HUES64 (cell line): ENCODE data around the gene CDK5RAP2.

ENCODE experiments used
- H3K27ac ChIP-seq: 2 replicates; pipeline ENCODE4 v1.7.0; 2013; ENCODE audit warnings: low read depth, low read length, inconsistent platforms
- H3K27me3 ChIP-seq: 2 replicates; pipeline ENCODE4 v1.6.1; 2013; ENCODE audit warnings: mild to moderate bottlenecking, low read length; ENCODE audit not compliant: insufficient read depth
- H3K36me3 ChIP-seq: 2 replicates; pipeline ENCODE4 v1.6.1; 2013; ENCODE audit warnings: mild to moderate bottlenecking, low read length; ENCODE audit not compliant: insufficient read depth
- H3K4me1 ChIP-seq: 2 replicates; pipeline ENCODE4 v1.6.1; 2013; ENCODE audit warnings: mild to moderate bottlenecking, low read length, moderate library complexity; ENCODE audit not compliant: insufficient read depth
- H3K4me3 ChIP-seq: 2 replicates; pipeline ENCODE4 v1.5.1; 2013; ENCODE audit warnings: mild to moderate bottlenecking, low read length, moderate library complexity
- H3K9ac ChIP-seq: 2 replicates; pipeline ENCODE4 v1.6.1; 2013; ENCODE audit warnings: mild to moderate bottlenecking, low read depth, low read length
- H3K9me3 ChIP-seq: 2 replicates; pipeline ENCODE4 v1.6.1; 2013; ENCODE audit warnings: low read depth, low read length; ENCODE audit not compliant: insufficient read depth
- WGBS: fragments of 150-250, 120-280 bp; methylation state at CpG from one replicate; pipeline ENCODE4 v1.1.7; 2013; ENCODE audit warnings: missing lambda C conversion rate; 5-methylcytosine and 5-hydroxymethylcytosine counted together

CDK5RAP2 gene

GRCh38 chr9:120442308-120442995, 137.5 kb downstream of the CDK5RAP2 start:
- H3K9ac ChIP-seq: no peak overlapping the region
- 95% methylated on average over 5 of the region's 6 CpGs for WGBS

DNA sequence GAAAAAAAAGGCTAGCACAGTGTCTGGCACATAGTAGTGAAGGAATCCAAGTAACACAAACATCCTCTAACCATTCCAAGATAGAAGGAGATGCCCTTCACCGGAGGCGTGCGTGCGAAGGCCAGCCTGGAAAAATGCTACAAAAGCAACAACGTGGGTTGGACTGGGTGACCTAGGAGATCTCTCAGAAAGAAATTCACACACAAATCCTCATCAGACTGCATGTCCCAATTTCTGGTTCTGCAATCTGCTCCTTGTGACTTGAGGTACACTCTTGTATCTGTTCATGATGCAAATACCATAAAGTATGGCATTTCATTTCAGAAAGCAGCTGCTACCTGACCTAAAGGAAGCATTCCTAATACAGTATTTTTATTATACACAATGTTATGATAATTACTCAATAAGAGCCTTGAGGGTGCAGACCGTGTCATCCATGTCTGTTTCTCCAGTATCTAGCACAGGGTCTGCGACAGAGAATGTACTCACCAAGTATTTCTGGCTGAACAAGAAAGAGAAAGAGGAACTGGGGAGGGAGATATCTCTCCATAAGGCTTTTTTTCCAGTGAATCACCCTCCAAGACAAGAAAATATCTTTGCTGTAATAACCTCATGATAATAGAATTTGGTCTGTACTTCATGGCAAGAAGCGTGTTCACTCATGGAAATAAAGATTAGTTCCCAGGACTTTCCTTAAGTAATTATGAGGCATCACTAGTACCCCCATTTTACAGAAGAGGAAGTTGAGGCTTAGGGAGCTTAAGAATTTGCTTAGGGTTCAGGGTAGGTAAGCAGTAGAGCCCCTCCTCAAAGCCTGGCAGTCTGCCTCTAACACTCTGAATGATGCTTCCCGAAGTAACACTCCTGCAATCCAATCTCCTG, 138.3 kb downstream of the CDK5RAP2 start:
- no peak overlapping the region for H3K27ac ChIP-seq

More at GRCh38 chr9:120442308-120442995, 137.5 kb downstream of the CDK5RAP2 start:
- H3K9me3 ChIP-seq: no peaks in the 10 kb centered on the region
- H3K27me3 ChIP-seq: no peaks in the 10 kb centered on the region
- H3K36me3 ChIP-seq: peaks cover 80% of the 10 kb centered on the region
- no peak overlapping the region for H3K4me3 ChIP-seq
- H3K27ac ChIP-seq: no peak overlapping the region
- H3K4me1 ChIP-seq: no peaks in the 10 kb centered on the region

DNA sequence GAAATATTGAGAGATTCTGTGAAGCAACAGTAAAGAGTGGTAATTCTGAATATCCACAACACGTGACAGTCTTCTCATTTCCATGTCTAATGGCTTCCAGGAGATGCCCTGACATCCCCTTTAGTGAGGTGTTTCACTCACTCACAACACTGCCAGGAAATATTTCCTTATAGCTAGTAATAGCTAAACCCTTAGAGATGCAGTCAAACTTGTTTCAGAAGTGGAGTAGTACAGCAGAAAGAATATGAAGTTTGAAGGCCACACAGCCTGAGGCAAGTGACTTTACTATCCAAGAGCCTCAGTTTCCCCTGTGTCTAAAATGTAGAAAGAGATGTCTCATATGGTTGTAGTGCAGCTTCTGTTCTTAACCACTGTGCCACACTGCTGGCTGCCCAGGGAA, 139.2 kb downstream of the CDK5RAP2 start:
- Histone ChIP-seq H3K36me3 (peaks cover 82% of the 10 kb centered on the region), H3K9me3 (no peaks in the 10 kb centered on the region), H3K4me3 (no peak overlapping the region), H3K9ac (no peak overlapping the region), H3K27ac (no peak overlapping the region), H3K4me1 (no peaks in the 10 kb centered on the region), H3K27me3 (no peaks in the 10 kb centered on the region)
- WGBS: 100% methylated on average over 1 of the region's 1 CpG

More for the DNA sequence above, 138.3 kb downstream of the CDK5RAP2 start:
- Histone ChIP-seq H3K36me3 (peaks cover 80% of the 10 kb centered on the region), H3K4me1 (no peaks in the 10 kb centered on the region), H3K9ac (no peak overlapping the region), H3K4me3 (no peak overlapping the region), H3K27me3 (no peaks in the 10 kb centered on the region), H3K9me3 (no peaks in the 10 kb centered on the region)
- 97% methylated on average over 9 of the region's 9 CpGs for WGBS

DNA sequence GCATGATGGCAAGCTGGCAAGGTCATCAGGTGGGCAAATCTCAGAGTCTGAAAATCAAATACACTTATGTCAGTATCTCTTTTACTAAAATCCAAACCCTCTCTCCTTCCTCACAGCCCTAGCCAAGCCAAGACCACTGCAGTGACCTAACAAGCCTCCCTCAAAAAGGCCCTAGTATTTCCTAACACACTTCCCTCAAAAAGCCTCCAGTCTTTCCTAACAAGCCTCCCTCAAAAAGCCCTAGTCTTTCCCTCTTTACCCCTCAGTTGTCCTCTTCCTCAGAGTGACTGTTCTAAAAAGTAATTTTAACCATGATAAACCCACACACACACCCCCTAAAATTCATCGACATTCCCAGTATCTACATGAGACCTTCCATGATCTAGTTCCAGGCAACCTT, 140.0 kb downstream of the CDK5RAP2 start:
- no peaks in the 10 kb centered on the region for H3K9me3 ChIP-seq
- H3K9ac ChIP-seq: no peak overlapping the region
- no peak overlapping the region for H3K27ac ChIP-seq
- WGBS: 96% methylated on average over 1 of the region's 1 CpG
- H3K4me1 ChIP-seq: no peaks in the 10 kb centered on the region
- H3K4me3 ChIP-seq: no peak overlapping the region
- H3K36me3 ChIP-seq: peaks cover 83% of the 10 kb centered on the region
- no peaks in the 10 kb centered on the region for H3K27me3 ChIP-seq

DNA sequence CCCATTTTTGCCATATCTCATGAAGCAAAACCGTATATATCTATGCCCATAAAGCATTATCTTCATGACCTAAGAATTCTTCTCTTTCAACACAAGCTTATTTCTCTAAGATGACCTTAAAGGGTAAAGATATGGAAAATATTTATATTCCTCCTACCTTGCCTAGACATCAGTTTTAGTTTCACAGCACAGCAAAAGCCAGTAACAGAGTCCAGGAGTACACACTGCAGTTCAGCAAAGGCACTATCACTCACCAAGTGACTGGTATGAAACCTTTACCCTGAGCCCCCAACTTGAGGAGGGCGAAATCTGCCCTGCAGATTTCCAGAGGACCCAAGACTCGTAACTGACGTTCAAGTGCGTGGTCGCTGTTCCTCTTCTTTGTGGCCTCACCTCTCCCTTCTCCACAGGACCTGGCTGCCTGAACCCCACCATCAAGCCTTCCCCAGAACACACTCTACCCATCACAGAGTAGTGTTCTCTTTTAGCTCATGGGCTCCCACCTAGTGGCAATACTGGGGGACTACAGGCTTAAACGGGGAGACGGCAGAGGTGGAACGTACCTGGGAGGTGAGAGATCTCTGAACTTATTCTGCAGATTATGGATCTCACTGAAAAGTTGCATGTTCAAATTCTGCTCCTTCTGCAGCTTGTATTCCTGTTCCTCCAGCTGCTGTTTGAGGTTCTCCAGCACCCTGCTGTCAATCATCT, 141.0 kb downstream of the CDK5RAP2 start:
- WGBS: 89% methylated on average over 9 of the region's 9 CpGs
- Histone ChIP-seq H3K4me1 (no peaks in the 10 kb centered on the region), H3K27ac (no peak overlapping the region), H3K4me3 (no peak overlapping the region), H3K9me3 (no peaks in the 10 kb centered on the region), H3K27me3 (no peaks in the 10 kb centered on the region), H3K36me3 (peaks cover 83% of the 10 kb centered on the region), H3K9ac (no peak overlapping the region)

DNA sequence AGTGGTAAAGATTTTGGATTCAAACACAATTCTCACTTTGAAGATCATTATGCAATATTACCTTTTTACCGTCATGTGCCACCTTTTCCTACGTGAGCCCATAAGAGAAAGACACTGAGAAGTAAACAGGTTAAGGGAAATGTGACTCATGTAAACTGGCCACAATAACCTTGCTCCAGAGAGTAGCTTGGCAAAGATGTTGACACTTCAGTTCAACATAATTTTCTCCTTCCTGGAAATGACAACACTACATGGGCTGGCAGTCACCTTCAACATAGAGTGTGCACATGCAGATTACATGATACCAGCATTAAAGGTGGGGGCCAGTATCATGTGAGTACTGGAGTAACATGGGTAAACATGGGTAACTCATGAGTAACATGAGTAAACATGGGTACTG, 141.9 kb downstream of the CDK5RAP2 start:
- Histone ChIP-seq H3K27ac (no peak overlapping the region), H3K9me3 (no peaks in the 10 kb centered on the region), H3K9ac (no peak overlapping the region), H3K36me3 (peaks cover 87% of the 10 kb centered on the region), H3K27me3 (no peaks in the 10 kb centered on the region), H3K4me3 (no peak overlapping the region), H3K4me1 (no peaks in the 10 kb centered on the region)
- WGBS: 95% methylated on average over 2 of the region's 2 CpGs

- Histone ChIP-seq H3K27me3 (no peaks in the 10 kb centered on the region), H3K4me1 (no peaks in the 10 kb centered on the region), H3K36me3 (peaks cover 77% of the 10 kb centered on the region), H3K27ac (no peak overlapping the region), H3K9ac (no peak overlapping the region), H3K9me3 (no peaks in the 10 kb centered on the region), H3K4me3 (no peak overlapping the region)
- WGBS: 96% methylated on average over 9 of the region's 9 CpGs
These were observed 142.9 kb downstream of the CDK5RAP2 start for GRCh38 chr9:120436983-120437475.

DNA sequence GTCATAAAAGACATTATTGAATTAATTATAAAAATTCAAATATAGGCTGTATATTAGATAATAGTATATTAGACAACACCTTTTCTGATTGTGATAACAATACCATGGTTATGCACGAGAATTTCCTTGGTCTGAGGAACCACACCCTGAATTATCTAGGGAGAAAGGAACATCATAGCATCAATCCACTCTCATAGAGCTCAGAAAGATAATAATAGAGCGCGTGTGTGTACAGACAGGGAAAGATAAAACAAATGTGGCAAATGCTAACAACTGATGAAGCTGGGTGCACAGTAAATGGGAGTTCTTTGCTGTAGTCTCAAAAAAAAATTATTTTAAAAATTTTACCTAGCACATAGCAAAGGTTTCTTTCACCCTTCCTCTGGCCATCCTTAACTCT, 143.5 kb downstream of the CDK5RAP2 start:
- H3K9me3 ChIP-seq: no peaks in the 10 kb centered on the region
- H3K36me3 ChIP-seq: peaks cover 74% of the 10 kb centered on the region
- H3K27me3 ChIP-seq: no peaks in the 10 kb centered on the region
- H3K27ac ChIP-seq: no peak overlapping the region
- no peak overlapping the region for H3K9ac ChIP-seq
- 100% methylated on average over 2 of the region's 3 CpGs for WGBS
- H3K4me1 ChIP-seq: no peaks in the 10 kb centered on the region
- no peak overlapping the region for H3K4me3 ChIP-seq

- Histone ChIP-seq H3K4me3 (no peak overlapping the region), H3K36me3 (peaks cover 69% of the 10 kb centered on the region), H3K9ac (no peak overlapping the region), H3K9me3 (no peaks in the 10 kb centered on the region), H3K4me1 (no peaks in the 10 kb centered on the region), H3K27ac (no peak overlapping the region), H3K27me3 (no peaks in the 10 kb centered on the region)
- WGBS: 93% methylated on average over 1 of the region's 1 CpG
These were observed 144.9 kb downstream of the CDK5RAP2 start for GRCh38 chr9:120435091-120435490.

GRCh38 chr9:120434532-120434931, 145.4 kb downstream of the CDK5RAP2 start:
- no peak overlapping the region for H3K9ac ChIP-seq
- H3K27ac ChIP-seq: no peak overlapping the region
- no peaks in the 10 kb centered on the region for H3K4me1 ChIP-seq
- H3K4me3 ChIP-seq: no peak overlapping the region
- no peaks in the 10 kb centered on the region for H3K27me3 ChIP-seq
- no peaks in the 10 kb centered on the region for H3K9me3 ChIP-seq
- peaks cover 66% of the 10 kb centered on the region for H3K36me3 ChIP-seq
- 91% methylated on average over 6 of the region's 6 CpGs for WGBS

- Histone ChIP-seq H3K4me1 (no peaks in the 10 kb centered on the region), H3K9ac (no peak overlapping the region), H3K36me3 (peaks cover 59% of the 10 kb centered on the region)
These were observed 146.3 kb downstream of the CDK5RAP2 start for GRCh38 chr9:120433701-120434100.

More at GRCh38 chr9:120433701-120434100, 146.3 kb downstream of the CDK5RAP2 start:
- Histone ChIP-seq H3K4me3 (no peak overlapping the region), H3K27me3 (no peaks in the 10 kb centered on the region), H3K9me3 (no peaks in the 10 kb centered on the region), H3K27ac (no peak overlapping the region)
- WGBS: 92% methylated on average over 4 of the region's 4 CpGs
